Kidney (tissue), 14 donors: ENCODE results near the gene PSMC1. TPM values are rescaled to one million over a fixed set of nuclear protein-coding genes. Genes with fewer than 3 reads are reported as not detected.

ENCODE experiments used
- DNase-seq, 5 donors: peaks; one replicate each; pipeline ENCODE4 v3.0.0-alpha.2; 2013 to 2020
- FAIRE-seq: peaks from 2 replicates; lab custom pipeline; 2012; peaks lifted over from hg19 to GRCh38; lab: Jason Lieb, UNC
- H3K27ac ChIP-seq, 2 donors: one replicate each; pipeline ENCODE4 v1.7.0; 2013; ENCODE audit warnings: low read depth in 2 of 2, low read length in 2 of 2, inconsistent platforms in 1 of 2
- H3K27me3 ChIP-seq: one replicate; pipeline ENCODE4 v1.7.1; 2013; ENCODE audit warnings: low read length, inconsistent platforms; ENCODE audit not compliant: control insufficient read depth, insufficient read depth
- H3K36me3 ChIP-seq, 3 donors: one replicate each; pipeline versions ENCODE4 v1.7.0 to v1.7.1; 2013; ENCODE audit warnings: low read length in 3 of 3, control low read depth in 1 of 3, inconsistent platforms in 1 of 3; ENCODE audit not compliant: insufficient read depth in 3 of 3, control insufficient read depth in 2 of 3
- H3K4me1 ChIP-seq, 3 donors: one replicate each; pipeline versions ENCODE4 v1.7.0 to v1.7.1; 2013; ENCODE audit warnings: low read length in 3 of 3, inconsistent platforms in 1 of 3, low read depth in 1 of 3; ENCODE audit not compliant: control insufficient read depth in 2 of 3, insufficient read depth in 2 of 3
- H3K4me3 ChIP-seq, 3 donors: one replicate each; pipeline versions ENCODE4 v1.7.0 to v1.8.1; 2013; ENCODE audit warnings: low read length in 3 of 3, control low read depth in 1 of 3, inconsistent platforms in 1 of 3
- H3K9ac ChIP-seq, 3 donors: one replicate each; pipeline versions ENCODE4 v1.7.0 to v1.7.1; 2013; ENCODE audit warnings: low read length in 3 of 3, control low read depth in 1 of 3, inconsistent platforms in 1 of 3
- H3K9me3 ChIP-seq, 3 donors: one replicate each; pipeline versions ENCODE4 v1.7.0 to v1.7.1; 2013; ENCODE audit warnings: low read length in 3 of 3, control low read depth in 1 of 3, inconsistent platforms in 1 of 3; ENCODE audit not compliant: control insufficient read depth in 2 of 3, insufficient read depth in 1 of 3
- CTCF ChIP-seq: IDR thresholded peaks from 3 replicates; pipeline ENCODE4 v1.5.1; 2012; ENCODE audit warnings: mild to moderate bottlenecking, moderate library complexity, borderline replicate concordance; ENCODE audit not compliant: insufficient read depth; ENCODE audit errors: extremely low read depth
- intact Hi-C: fragments of 100-400 bp; cut with DNase I; formaldehyde crosslinking; loops from one replicate; pipeline ENCODE4 v1.11.1; 2022
- polyA plus RNA-seq: library from polyadenylated mRNA; stranded (reverse); fragments of 350-450 nt; fragmentation: Illumina TruSeq; extraction: RNeasy Lipid Tissue Mini Kit (QIAGEN cat#74804); gene quantifications from one replicate; pipeline ENCODE4 v1.2.3, GENCODE V29; 2014; ENCODE audit warnings: low read depth, low replicate concordance; ENCODE audit not compliant: insufficient read depth
- total RNA-seq: library from RNA; stranded (reverse); fragmentation: NEBNext Ultra II Directional; extraction: Animal tissue kit (Norgen Biotek cat#: 25700); gene quantifications from one replicate; pipeline ENCODE4 v1.2.1, GENCODE V29; 2021
- donor health status: control.
- donor health status: control.
- donor health status: control.
- donor health status: control.
- donor health status: control.
- donor health status: DM: yes; HTN: yes; CAD: no.
- donor health status: Normal renal cell carcinoma (clear cell type).

Gene PSMC1
- total and polyA plus RNA-seq, 2 donors from 2014 or later: 88.9 to 172 TPM

DNA sequence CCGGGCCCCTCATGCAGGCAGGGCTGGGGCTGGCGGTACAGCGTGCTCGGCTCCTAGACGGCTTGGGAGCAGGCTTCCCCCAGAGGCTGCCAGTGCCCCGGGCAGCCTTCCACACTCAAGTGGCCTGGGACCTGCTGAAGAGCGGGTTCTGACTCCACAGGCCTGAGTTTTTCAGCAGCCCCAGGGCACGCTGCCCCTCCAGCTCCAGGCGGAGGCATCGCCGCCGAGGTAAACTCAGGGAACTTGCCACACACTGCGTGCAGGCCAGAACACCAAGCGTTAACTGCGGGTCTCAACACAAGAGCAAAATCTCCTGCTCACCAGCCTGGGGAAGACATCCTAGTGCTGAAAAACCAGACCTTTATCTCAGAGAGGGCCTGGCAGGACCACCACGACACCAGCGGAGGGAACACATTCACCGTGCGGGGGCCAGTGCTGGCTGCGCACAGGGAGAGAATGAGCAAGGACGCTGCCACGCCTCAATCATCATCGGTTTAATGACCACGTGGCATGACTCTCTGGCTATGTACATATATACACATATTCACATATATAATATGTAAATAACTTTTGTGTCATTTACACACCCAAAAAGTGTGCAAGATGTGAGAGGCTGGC lies 21.3 kb downstream of the PSMC1 start:
- H3K4me3 ChIP-seq: no peak overlapping the region
- no peak for TF ChIP-seq CTCF
- no peak overlapping the region for H3K9ac ChIP-seq
- DNase-seq: no peak
- H3K9me3 ChIP-seq: no peaks in the 10 kb centered on the region
- FAIRE-seq: no peak
- H3K27me3 ChIP-seq: no peaks in the 10 kb centered on the region
- no peak overlapping the region for H3K27ac ChIP-seq
- H3K4me1 ChIP-seq: peaks cover 0 to 3% (median 0%) of the 10 kb centered on the region in 3 donors
- peaks cover 3 to 30% (median 23%) of the 10 kb centered on the region in 3 donors for H3K36me3 ChIP-seq
- intact Hi-C loops: no loop called here

DNA sequence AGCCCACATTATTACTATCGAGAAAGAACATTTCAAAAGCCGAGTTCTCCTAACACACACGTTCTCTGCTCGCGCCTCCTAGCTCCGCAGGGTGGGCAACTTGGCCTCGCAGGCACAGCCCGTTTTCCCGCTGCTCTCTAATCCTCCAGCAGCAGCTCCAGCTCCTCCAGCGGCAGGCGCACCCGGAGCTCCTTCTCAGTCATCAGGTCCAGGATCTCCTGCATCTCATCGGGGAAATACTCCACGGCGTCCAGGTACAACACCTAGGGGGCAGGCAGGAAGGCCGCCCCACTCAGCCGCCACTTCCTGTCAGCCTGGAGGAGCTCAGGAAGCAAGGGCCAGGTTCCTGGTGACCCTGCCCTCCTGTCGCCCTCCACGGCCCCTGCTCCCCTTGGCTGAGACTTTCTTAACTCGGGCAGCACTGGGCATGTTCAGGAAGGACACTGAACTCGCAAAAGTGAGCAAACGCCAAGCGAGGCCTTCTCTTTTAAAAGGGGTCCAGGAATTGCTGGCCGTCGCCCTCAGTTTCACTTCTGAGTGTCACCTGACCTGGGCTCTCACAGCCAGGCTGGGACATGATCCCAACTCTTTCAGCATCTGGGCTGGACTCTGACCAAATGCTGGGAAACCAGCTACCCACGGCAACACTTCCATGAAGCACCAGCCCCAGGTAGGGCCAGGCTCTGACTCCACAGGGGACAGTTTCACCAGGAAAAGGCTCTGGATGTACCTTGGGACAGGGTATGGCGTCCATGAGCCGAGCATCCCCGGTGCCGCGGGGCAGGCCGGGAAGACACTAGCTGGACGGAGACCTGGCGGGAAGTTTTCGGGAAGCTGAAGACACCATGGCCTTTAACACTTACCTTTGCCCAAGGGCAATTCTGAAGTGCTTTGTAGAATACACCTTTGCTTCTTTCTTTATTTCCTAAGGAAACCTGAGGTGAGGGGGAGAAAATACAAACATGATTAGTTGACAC lies 22.1 kb downstream of the PSMC1 start:
- DNase-seq: no peak

DNA sequence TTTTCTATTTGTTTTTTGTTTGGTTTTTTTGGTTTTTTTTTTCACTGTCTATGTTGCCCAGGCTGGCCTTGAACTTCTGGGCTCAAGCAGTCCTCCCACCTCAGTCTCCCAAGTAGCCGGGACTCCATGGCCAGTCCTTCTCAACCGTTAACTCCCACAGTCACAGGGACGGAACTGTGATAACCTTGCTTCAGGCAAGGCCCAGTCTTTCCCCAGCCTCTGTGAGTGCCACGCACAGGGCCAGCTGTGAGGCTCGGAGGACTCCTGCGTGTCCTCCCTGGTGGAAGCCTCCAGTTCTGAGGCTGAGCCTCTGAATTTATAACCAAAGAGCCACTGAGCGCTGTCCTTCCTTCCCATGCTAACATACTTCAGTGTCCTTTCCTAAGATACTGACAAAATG lies 23.7 kb downstream of the PSMC1 start:
- intact Hi-C loops: no loop called here
- FAIRE-seq: no peak
- peaks cover 2 to 28% (median 18%) of the 10 kb centered on the region in 3 donors for H3K36me3 ChIP-seq

More for the DNA sequence above, 22.1 kb downstream of the PSMC1 start:
- H3K36me3 ChIP-seq: peaks cover 0 to 25% (median 18%) of the 10 kb centered on the region in 3 donors
- peaks cover 0 to 3% (median 0%) of the 10 kb centered on the region in 3 donors for H3K4me1 ChIP-seq
- no peak overlapping the region for H3K4me3 ChIP-seq
- no peaks in the 10 kb centered on the region for H3K27me3 ChIP-seq
- no peak for FAIRE-seq
- TF ChIP-seq CTCF: no peak
- H3K27ac ChIP-seq: no peak overlapping the region
- no peaks in the 10 kb centered on the region for H3K9me3 ChIP-seq
- intact Hi-C loops: no loop called here
- no peak overlapping the region for H3K9ac ChIP-seq

More for the DNA sequence above, 23.7 kb downstream of the PSMC1 start:
- no peak for TF ChIP-seq CTCF
- Histone ChIP-seq H3K4me1 (no peaks in the 10 kb centered on the region), H3K9me3 (no peaks in the 10 kb centered on the region), H3K4me3 (no peak overlapping the region), H3K9ac (no peak overlapping the region), H3K27ac (no peak overlapping the region), H3K27me3 (no peaks in the 10 kb centered on the region)
- no peak for DNase-seq
